Activated CD4-positive, alpha-beta T cell treated with anti-CD3 and anti-CD28 coated beads, Interleukin-2, amount 50 U/mL, for 16 hours (primary cell): Measurements from ENCODE around the gene WDR37.
"Not testable (repeated sequence)": the region's sequence is repeated elsewhere in the genome, so short reads cannot be mapped to it uniquely, and the experiment has no call there.

ENCODE experiments used
- DNase-seq: peaks from one replicate; pipeline ENCODE4 v3.0.0-alpha.2; 2020

The WDR37 gene

DNA sequence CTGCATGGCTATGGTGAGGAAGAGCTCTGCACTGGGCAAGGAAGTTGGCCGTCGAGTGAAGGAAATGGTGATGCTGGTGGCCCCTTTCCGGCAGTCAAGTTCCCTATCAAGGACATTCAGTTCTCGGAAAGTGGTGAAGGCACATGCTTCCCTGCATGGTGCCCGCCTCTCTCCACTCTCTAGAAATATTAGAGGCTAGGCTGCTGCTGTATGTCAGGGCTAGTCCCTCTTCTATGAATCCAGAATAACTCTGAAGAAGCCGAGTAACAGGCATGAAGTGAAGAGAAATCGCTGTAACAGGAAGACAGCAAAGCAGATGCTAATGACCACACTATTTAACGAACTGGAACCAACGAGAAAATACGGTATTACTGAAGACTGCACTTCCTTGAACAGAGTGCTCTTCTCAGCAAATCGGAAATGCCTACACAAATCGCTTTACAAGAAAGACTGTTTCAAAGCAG lies 12.6 kb upstream of the WDR37 start:
- DNase-seq: peak; percentile 60

DNA sequence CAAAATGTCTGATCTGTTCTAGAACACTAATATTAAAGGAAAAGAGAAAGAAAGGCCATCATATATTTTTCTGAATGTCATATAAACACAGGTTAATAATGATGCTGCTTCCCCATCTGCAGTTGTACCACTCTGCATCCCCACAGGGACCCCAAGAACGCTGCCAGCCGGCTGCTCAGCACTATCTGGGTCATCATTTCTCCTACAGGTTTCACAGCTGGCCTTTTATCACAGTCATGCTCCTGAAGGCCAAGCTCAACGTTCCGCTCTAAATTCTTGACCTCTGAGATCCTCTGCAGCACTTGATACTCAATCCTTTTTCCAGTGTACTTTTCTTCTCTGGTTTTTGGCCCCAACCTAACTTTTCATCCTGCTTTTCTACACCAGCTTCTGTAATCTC lies 12.0 kb upstream of the WDR37 start:
- no peak for DNase-seq

DNA sequence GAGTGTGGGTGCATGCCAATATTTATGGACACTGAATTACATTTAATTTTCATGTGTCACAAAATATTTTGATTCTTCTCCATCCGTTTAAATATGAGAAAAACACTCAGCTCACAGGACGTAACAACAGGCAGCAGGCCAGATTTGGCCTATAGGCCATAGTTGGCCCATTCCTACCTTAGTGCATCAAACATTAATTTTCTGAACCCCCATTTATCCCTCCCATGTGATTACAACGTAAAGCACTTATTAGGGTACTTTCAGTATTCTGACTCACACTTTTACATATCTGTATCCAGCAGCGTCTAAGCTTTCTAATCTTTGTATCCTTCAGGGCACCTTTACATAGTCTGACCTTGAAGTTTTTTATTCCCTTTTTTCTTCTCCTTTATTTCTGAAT lies 11.2 kb upstream of the WDR37 start:
- DNase-seq: no peak

DNA sequence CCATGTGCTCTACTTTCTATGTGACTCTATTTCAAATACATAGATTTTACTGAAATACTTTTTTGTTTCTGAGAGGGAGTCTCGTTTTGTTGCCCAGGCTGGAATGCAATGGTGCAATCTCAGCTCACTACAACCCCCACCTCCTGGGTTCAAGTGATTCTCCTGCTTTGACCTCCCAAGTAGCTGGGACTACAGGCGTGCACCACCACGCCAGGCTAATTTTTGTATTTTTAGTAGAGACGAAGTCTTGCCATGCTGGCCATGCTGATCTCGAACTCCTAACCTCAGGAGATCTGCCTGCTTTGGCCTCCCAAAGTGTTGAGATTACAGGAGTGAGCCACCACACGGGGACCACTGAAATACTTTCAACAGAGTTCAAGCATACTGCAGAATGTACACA lies 10.8 kb upstream of the WDR37 start:
- no peak for DNase-seq

DNA sequence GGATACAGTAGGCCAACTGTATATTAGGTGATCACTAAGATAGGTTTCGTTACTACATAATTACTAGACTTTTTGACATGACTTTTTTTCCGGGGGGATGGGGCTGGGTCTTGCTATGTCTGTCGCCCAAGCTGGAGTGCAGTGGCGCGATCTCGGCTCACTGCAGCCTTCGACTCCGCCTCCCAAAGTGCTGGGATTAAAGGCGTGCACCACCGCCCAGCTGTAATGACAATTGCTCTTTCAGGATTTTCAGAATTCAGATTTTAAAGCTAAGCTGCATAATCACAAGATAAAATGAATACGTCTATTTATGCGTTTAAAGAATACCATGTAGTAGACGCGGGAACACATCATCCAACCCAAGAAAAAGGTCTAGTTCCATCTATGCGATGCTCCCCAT lies 8.2 kb upstream of the WDR37 start:
- no peak for DNase-seq

DNA sequence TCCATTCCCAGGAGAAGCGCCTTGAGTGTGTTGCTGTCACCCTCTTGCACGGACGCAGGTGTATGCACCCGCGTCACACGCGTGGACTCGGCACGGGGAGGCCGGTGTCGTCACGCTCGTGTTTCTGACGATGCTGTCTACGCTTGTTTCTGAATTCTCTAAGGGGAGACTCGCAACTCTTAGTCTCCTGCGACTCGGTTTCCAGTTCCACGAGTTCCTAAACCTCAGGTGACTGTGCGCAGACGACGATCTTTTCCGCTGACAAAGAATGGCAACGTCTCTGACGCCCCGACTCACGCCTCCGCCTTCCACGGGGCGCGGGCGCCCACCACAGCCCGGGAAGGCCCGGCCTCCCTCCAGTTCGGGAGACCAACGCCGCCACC lies 7.8 kb upstream of the WDR37 start:
- DNase-seq: no peak

DNA sequence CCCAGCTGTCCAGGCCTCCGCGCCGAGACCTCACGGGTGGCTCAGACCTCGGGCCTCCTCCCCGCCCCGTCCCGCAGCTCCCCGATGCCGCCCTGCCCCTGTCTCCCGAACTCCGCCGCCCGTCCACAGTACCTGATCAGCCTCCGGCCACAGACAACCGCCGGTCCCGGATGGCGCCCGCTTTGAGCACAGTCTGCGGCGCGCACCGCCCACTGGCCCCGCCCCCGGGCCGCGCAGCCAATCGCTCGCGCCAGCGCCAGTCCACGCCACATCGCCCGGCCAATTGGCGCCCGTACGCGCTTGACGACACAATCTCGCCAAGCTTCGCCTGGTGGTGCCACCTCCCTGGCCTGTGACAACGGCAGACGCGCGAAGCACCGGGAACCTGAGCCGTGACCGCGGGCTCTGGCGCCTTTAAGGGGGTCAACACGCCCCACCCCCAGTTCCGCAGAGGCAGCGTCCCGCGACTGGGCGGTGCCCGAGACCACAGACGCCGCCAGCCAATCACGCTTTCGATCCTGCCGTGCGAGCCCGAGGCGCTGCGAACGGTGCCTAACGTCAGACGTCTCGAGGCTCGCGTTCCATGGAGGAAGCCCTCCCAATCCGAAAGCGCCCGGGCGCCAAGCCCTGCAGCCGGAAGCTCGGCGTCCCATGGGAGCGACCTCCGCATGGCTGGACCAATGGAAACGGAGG lies 7.3 kb upstream of the WDR37 start, which contains the start of gene IDI1:
Gene IDI1, minus strand, starts transcription at position 388 of the 693 bp plus-strand sequence. Its CDS starts 116 bp downstream, at position 272.
- peak; percentile 99 for DNase-seq

DNA sequence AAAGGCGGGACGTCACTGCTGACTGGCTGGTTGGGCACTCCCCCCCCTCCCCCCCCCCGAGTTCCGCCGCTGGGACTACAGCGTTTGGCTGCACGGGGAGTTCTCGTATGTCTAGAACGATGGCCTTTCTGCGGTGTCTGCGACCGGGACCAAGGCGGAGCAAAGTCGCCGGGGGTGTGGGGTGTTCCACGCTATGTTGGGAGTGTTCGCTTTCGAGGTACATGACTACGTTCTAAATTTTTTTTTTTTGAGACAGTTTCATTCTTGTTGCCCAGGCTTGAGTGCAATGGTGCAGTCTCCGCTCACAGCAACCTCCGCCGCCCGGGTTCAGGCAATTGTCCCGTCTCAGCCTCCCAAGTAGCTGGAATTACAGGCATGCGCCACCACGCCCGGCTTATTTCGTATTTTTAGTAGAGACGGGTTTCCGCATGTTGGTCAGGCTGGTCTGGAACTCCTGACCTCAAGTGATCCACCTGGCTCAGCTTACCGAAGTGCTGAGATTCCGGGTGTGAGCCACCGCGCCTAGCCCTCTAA lies 6.7 kb upstream of the WDR37 start:
- DNase-seq: peak; percentile 31

DNA sequence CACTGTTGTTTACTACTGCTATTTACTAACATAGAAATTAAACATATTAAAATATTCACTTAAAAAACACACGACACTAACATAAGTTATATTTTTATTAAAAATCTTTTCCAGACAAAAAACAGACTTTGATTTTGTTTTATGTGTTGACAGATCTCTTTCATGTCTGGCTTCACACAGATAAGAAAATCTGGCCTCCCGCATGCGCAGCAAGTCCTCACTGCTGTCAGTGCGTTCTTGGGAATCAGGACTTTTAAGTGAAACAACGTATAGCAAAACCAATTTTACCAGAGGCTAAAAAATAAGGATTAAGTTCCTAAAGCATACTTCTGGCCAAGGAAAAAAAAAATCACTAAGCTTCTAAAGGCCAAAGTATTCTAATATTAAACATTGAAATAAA lies 6.0 kb upstream of the WDR37 start:
- no peak for DNase-seq

DNA sequence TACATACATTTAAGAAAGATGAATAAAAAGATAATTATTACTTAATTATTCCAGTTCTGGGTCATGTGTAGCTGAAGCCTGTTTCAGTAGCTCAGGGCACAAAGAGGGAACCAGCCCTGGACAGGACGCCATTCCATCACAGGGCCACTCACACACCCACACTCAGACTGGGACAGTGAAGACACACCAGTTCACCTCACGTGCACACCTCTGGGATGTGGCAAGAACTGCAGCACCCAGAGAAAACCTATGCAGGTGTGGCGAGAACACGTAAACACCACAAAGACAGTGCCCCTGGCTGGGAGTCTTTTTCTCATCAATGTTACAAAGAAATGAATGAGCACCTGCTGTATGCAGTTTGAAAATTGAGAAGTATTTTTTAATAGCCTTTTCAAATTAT lies 5.6 kb upstream of the WDR37 start:
- DNase-seq: peak; percentile 62

DNA sequence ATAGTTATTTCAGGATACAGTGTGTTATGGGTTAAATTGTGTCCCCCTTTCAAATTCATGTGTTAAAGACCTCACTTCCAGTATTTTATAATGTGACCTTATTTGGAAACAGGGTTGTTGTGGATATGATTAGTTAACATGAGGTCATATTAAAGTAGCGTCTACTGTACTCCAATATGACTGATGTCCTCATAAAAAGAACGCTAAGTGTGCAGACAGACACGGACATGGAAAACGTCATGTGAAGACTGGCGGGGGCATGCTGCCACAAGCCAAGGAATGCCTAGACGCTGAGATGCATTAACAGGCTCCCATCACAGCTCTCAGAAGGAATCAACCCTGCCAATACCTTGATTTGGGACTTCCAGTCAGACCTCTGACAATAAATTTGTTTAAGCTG lies 1.5 kb upstream of the WDR37 start:
- no peak for DNase-seq

DNA sequence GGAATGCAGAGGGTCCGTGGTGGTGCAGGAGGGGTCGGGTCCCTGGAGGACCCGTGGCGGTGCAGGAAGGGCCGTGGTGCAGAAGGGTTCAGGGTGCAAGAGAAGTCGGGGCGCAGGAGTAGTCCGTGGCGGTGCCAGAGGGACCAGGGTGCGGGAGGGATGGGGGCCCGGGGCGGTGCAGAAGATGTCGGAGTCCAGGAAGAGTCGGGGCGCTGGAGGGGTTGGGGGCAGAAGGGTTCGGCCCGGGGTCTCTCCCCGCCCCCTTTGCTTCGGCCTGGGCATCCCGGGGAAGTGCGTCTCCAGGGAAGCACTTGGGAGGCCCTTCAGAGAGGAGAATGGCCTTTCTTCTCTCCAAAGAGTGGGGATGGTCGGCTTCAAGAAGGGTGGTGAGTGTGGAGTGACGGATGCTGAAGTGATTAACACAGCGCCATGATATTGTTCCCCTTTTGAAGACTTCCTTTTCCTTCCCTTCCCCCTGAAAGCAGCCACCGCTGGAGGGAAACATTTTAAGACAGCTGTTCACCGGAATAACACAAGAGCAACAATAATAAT lies 997 bp downstream of the WDR37 start:
- no peak for DNase-seq

DNA sequence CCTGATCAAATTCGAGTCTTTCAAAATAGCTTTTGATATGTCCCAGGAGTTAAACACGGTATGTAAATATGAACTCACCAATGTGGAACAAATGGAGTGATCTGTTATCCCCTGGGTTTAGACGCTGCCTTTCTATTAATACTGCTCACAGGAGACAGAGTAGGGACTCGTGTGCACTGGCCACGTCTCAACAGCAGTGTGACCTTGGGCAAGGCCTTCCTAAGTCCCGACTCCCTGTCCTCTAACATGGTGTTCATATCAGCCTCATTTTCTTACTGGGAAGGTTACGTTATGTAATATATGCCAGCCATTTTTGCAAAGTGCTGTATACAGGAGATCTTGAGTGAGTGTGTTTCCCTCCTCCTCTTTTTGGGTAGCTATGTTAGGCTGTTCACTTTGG lies 1.8 kb downstream of the WDR37 start:
- DNase-seq: no peak

DNA sequence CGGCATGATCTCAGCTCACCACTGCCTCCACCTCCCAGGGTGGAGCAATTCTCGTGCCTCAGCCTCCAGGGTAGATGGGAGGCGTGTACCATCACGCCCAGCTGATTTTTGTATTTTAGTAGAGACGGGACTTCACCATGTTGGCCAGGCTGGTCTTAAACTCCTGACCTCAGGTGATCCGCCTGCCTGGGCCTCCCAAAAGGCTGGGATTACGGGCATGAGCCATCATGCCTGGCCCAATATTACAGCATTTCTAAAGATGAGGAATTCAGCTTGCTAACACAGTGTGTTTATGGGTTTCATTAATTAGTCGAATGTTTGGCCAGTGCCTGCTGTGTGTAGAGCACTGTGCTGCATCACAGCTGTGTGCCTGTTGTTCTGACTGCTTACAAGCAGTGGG lies 3.7 kb downstream of the WDR37 start:
- no peak for DNase-seq

DNA sequence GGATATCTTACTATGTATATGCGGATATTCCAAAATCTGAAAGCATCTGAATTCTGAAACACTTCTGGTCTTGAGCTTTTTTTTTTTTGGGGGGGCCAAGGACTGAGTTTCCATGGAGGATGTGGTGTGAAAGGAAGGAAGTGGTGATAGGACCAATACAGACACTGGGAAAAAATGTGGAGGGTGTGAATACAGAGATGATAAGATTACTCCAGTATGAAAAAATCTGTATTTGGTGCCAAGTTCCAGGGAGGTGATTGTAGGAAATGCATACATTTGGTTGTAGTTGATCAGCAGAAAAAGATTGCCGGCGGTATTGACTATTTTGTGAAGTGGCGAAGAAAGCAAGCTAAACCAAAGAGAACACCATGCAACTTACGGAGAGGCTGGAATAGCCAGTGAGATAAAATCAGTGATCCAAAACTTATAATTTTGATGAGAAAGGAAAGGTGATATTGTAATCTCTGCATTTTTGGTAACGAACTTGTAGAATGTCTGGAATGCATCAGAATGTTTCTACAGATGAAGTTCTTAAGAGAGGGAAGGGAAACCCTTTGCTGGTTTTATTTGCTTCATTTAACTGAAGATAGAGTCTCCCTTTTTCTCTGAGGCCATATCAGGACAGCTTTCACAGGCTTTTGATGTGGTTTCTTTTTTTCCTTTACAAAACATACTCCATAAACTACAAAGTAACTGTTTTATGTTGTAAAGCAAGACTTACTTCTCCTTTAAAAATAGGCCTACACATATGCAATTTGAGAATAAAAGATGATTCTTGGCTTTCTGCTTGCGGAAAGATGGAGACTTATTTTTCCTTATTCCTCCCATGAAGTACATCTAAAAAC lies 6.0 kb downstream of the WDR37 start:
- DNase-seq: no peak

DNA sequence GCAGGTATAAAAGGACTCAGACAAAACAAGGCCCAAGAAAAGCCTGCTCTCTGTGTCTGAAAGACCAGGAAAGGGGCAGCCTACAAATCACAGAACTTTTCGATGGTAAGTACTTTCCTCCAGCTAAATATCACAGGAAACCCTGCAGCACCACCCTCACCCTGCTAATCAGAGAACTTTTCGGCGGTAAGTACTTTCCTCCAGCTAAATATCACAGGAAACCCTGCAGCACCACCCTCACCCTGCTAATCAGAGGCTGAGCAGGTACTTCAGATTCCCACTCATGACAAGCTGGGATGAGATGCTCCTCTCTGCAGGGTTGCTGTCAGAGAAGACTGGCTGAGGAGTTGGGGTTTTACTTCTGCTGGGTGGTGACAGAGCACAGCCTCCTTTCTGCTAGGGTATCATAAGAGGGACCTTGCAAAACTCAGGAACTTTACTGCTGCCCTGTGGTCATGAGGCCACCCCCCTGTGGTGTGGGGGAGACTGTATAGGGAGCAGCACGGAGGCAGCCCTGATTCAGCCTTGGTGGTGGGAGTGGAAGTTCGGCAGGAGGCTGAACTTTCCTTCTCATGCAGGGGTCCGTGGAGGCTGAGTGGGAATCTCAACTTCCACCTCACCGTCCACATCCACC lies 7.2 kb downstream of the WDR37 start:
- no peak for DNase-seq

DNA sequence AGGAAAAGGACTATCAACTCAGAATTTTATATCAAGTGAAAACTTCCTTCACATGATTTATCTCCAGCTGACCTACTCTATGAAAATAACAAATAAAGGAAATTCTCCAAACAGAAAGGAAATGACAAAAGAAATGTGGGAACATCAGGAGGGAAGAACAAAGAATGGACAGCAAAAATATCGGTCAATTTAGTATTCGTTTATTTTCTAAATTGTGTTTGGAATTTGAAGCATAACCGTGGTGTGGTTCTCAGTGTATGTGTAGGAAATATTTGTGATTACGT lies 8.7 kb downstream of the WDR37 start:
- DNase-seq: no peak

DNA sequence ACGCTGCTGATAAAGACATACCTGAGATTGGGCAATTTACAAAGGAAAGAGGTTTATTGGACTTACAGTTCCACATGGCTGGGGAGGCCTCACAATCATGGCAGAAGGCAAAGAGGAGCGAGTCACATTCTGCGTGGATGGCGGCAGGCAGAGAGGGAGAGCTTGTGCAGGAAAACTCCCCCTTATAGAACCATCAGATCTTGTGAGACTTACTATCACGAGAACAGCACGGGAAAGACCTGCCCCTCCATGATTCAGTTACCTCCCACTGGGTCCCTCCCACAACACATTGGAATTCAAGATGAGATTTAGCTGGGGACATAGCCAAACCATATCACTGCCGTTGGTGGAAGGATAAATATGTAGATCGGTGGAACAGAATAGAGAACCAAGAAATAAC lies 10.5 kb downstream of the WDR37 start:
- DNase-seq: not testable (repeated sequence)

DNA sequence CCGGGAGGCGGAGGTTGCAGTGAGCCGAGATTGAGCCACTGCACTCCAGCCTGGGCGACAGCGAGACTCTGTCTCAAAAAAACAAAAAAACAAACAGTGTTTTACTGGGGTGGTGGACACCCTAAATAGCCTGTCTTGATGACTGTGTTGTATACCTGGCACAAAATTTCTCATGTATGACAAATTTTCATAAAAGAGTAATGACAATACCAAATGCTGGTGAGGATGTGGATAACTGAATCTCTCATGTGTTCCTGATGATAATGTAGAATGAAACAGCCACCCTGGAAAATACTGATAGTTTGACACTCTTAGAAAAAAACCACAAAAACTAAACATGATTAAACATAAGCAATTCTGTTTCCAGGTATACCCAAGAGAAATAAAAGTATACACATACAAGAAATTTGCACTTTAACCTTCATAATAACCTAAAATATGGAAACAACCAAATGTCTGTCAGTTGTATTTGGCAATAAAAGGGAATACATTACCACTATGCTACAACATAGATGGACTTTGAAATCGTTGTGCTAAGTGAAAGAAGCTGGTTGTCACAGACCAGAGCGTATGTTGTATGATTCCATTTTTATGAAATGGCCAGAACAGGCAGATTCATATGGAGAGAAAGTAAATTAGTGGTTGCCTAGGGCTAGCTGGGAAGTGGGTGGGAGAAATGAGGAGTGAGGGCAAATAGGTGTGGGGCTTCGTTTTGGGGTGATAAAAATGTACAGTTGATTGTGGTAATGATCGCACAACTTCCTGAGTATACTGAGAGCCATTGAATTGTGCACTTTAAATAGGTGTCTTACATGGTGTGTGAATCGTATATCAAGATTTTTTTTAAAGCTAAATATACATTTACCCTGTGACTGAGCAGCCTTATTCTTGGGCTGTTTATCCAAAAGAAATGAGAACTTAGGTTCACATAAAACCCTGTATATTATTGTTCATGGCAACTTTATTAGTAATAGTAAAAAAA lies 12.5 kb downstream of the WDR37 start:
- no peak for DNase-seq

DNA sequence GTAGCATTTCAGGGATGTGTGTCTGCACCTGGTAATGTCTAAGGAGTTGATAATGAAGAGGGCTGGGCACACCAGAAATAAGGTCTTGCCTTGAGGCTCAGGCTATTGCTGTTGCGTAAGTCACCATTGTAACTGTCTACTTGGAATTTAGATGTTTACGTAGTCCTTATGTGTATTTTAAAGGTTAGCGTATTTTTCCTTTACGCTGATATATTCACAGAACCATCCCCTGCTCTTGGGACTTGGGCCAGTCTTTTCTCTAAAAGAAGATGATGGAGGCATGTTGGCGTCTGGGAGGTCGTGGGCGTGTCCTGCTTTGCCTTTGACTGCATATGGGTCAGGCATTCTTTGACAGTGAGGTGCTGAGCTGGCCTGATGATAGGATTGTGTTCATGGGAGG lies 14.7 kb downstream of the WDR37 start:
- no peak for DNase-seq

DNA sequence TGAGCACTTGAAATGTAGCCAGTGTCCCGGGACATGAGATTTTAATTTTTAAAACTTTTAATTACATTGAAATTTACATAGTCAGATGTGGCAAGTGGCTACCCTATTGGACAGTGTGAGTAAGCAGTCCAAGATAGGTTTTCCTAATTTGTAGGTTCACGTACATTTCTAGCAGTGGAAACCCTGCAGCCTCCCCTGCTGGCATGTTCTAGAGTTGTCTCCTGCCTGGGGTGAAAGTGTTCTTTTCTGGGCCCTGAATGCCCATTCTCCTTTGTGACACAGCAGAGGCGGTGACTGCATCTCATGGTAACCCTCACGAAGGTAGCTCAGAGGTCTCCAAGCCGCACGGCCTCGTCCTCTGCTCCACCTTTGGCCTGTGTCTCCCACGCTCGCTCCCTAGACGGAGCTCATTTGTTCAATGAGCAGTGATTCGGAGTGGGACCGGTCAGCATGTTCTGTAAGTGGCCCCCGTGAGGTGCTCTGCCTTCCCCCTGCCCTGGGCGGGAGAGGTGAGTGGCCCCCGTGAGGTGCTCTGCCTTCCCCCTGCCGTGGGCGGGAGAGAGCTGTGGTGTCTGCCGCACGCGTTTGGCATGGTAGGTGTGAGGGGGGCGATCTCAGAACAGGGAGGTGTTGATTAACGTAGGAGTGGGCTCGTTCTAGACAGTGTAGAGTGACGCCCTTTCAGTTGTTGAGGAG lies 18.0 kb downstream of the WDR37 start:
- DNase-seq: no peak
